ENCODE data around the gene RAB6B.

DNA sequence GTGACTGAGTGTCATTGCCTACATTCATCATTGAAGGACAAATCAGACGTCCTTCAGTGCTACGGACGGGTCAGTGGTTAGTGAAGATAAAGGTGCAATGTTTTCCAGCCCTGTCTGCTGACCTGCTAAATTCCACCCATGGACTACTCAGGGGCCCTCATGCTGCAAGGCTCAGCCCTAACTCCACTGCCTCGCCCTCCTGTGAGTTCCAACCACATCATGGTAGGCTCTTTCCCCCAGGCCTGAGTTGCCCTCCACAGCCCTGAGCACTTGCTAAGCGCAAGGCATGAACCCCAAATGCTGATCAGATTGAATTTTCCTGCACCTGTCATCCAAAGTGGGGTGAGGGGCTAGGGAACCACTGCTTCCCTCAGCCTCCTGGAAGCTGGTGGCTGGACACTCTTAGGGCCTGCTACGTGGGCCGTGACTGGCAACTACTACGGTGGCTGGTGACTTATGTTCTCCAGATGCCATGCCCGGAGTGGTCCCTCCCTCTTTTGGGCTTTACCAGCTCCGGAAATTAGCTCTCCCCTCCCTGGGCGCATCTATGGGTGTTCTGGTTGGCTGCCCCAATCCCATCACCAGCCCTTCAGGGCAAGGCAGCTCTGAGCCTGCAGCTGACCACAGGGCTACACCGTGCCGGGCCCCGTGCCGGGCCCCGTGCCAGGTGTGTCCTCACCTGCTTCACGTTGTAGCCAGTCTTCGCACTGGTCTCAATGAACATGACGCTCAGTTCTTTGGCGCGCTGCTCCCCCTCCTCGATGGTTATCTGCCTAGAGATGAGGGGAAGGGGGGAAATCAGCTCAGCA is 58.0 kb downstream of the RAB6B start:
- TF ChIP-seq EZH2 (IDR thresholded peaks at IDR 0.05; ENCODE audit: low read length, missing control alignments), result no peak
- TF ChIP-seq, protein P1, sequence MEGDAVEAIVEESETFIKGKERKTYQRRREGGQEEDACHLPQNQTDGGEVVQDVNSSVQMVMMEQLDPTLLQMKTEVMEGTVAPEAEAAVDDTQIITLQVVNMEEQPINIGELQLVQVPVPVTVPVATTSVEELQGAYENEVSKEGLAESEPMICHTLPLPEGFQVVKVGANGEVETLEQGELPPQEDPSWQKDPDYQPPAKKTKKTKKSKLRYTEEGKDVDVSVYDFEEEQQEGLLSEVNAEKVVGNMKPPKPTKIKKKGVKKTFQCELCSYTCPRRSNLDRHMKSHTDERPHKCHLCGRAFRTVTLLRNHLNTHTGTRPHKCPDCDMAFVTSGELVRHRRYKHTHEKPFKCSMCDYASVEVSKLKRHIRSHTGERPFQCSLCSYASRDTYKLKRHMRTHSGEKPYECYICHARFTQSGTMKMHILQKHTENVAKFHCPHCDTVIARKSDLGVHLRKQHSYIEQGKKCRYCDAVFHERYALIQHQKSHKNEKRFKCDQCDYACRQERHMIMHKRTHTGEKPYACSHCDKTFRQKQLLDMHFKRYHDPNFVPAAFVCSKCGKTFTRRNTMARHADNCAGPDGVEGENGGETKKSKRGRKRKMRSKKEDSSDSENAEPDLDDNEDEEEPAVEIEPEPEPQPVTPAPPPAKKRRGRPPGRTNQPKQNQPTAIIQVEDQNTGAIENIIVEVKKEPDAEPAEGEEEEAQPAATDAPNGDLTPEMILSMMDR (conservative IDR thresholded peaks at IDR 0.05 in 1 of 2, IDR thresholded peaks at IDR 0.05 in 1 of 2; ENCODE audit: low read depth in 1 of 2, low read length in 2 of 2), result no peak
